HepG2 (cell line): ENCODE measurements around the gene MTUS2. TPM values are rescaled to one million over a fixed set of nuclear protein-coding genes. Genes with fewer than 3 reads are reported as not detected.

Experiments
- ARNTL ChIP-seq: sonication (generic); formaldehyde crosslinking; IDR thresholded peaks from 2 replicates; pipeline ENCODE4 v1.4.0; 2020; ENCODE audit warnings: mild to moderate bottlenecking, missing genetic modification reagents
- CEBPB ChIP-seq: IDR thresholded peaks from 2 replicates; pipeline ENCODE4 v1.6.1; 2011; ENCODE audit warnings: low read depth, low read length, improper control_type of control experiment, borderline replicate concordance
- ELF3 ChIP-seq: IDR thresholded peaks from 2 replicates; pipeline ENCODE4 v1.6.1; 2016; ENCODE audit warnings: missing genetic modification reagents, missing compliant biosample characterization
- ETV6 ChIP-seq: sonication (generic); formaldehyde crosslinking; conservative IDR thresholded peaks from 2 replicates; pipeline ENCODE4 v1.4.0; 2020; ENCODE audit warnings: missing genetic modification reagents
- FOXA3 ChIP-seq: IDR thresholded peaks from 2 replicates; pipeline ENCODE4 v1.6.1; 2016; ENCODE audit warnings: missing genetic modification reagents, missing compliant biosample characterization
- FOXM1 ChIP-seq: sonication (generic); formaldehyde crosslinking; IDR thresholded peaks from 2 replicates; pipeline ENCODE4 v1.5.0; 2020; ENCODE audit warnings: missing genetic modification reagents
- FOXP1 ChIP-seq, 2 experiments: fragments of 450-650 bp in 1 of 2; IDR thresholded peaks; 2 replicates each; pipeline ENCODE4 v1.6.1; 2017 to 2018; ENCODE audit warnings: antibody characterized with exemption in 1 of 2
- GABPA ChIP-seq, 2 experiments: IDR thresholded peaks; 2 replicates each; pipeline ENCODE4 v1.6.1; 2011 to 2016; ENCODE audit warnings: low read depth in 2 of 2, low read length in 1 of 2, missing biosample characterization in 1 of 2, missing genetic modification characterization in 1 of 2
- GABPB1 ChIP-seq: IDR thresholded peaks from 2 replicates; pipeline ENCODE4 v1.6.1; 2016; ENCODE audit warnings: mild to moderate bottlenecking, missing genetic modification reagents, moderate library complexity, missing compliant biosample characterization
- MAFG ChIP-seq: sonication (generic); formaldehyde crosslinking; IDR thresholded peaks from 2 replicates; pipeline ENCODE4 v1.5.1; 2020; ENCODE audit warnings: mild to moderate bottlenecking, missing genetic modification reagents
- MAFK ChIP-seq, 2 experiments: IDR thresholded peaks in 1 of 2; conservative IDR thresholded peaks in 1 of 2; 2 replicates each; pipeline ENCODE4 v1.6.1; 2011; ENCODE audit warnings: improper control_type of control experiment in 2 of 2, low read length in 2 of 2
- MEIS1 ChIP-seq: sonication (generic); formaldehyde crosslinking; IDR thresholded peaks from 2 replicates; pipeline ENCODE4 v1.9.0; 2021; ENCODE audit warnings: mild to moderate bottlenecking, missing genetic modification reagents, moderate library complexity, borderline replicate concordance
- NAIF1 ChIP-seq: sonication (generic); formaldehyde crosslinking; IDR thresholded peaks from 2 replicates; pipeline ENCODE4 v1.5.0; 2020; ENCODE audit warnings: mild to moderate bottlenecking, missing genetic modification reagents, borderline replicate concordance
- RAD21 ChIP-seq: fragments of 450-650 bp; formaldehyde crosslinking; IDR thresholded peaks from 2 replicates; pipeline ENCODE4 v1.5.0; 2020; ENCODE audit warnings: mild to moderate bottlenecking
- TCF7L2 ChIP-seq: IDR thresholded peaks from 2 replicates; pipeline ENCODE4 v1.6.1; 2011; ENCODE audit warnings: mild to moderate bottlenecking, low read depth, low read length, moderate library complexity
- THAP11 ChIP-seq: IDR thresholded peaks from 2 replicates; pipeline ENCODE4 v1.6.1; 2016; ENCODE audit warnings: missing biosample characterization, missing genetic modification reagents
- XRCC5 ChIP-seq: fragments of 200-400 bp; formaldehyde crosslinking; optimal IDR thresholded peaks from 2 replicates; pipeline ENCODE3; 2017; ENCODE audit warnings: mild to moderate bottlenecking, low read length
- ZNF510 ChIP-seq: sonication (generic); formaldehyde crosslinking; IDR thresholded peaks from 2 replicates; pipeline ENCODE4 v1.4.0; 2020; ENCODE audit warnings: low read depth, mild to moderate bottlenecking, missing genetic modification reagents
- polyA plus RNA-seq, 8 experiments: library from polyadenylated mRNA; depleted of rRNA in 3 of 8; stranded (reverse) in 7 of 8; unstranded in 1 of 8; fragments of >200 nt; fragmentation: Illumina TruSeq in 4 of 8; extraction: Trizol in 4 of 8; gene quantifications; 2 replicates each; pipeline versions ENCODE4 v1.2.1 to v1.2.3, GENCODE V29; 2011 to 2016; ENCODE audit warnings: low read depth in 4 of 8, missing spikeins in 1 of 8, mixed read lengths in 1 of 8; ENCODE audit not compliant: insufficient read depth in 1 of 8
- total RNA-seq, 5 experiments: library from RNA; depleted of rRNA; stranded (reverse); fragments of >200 nt; fragmentation: Illumina TruSeq; extraction: Trizol; gene quantifications; 2 replicates each; pipeline ENCODE4 v1.2.3, GENCODE V29; 2016; ENCODE audit warnings: low read depth in 1 of 5
- TF ChIP-seq, protein P1 (sequence below), 2 experiments: sonication (generic) in 1 of 2; formaldehyde crosslinking in 1 of 2; IDR thresholded peaks; 2 replicates each; pipeline versions ENCODE4 v1.4.0 to v1.6.1; 2018 to 2020; ENCODE audit warnings: missing genetic modification reagents in 2 of 2, borderline replicate concordance in 1 of 2, low read depth in 1 of 2, mild to moderate bottlenecking in 1 of 2, missing biosample characterization in 1 of 2
- TF ChIP-seq, protein P2 (sequence below): IDR thresholded peaks from 2 replicates; pipeline ENCODE4 v1.6.1; 2016; ENCODE audit warnings: low read depth, control low read depth
- TF ChIP-seq, protein P3 (sequence below): sonication (generic); formaldehyde crosslinking; IDR thresholded peaks from 2 replicates; pipeline ENCODE4 v1.4.0; 2020; ENCODE audit warnings: missing genetic modification reagents, borderline replicate concordance

Gene MTUS2
- total and polyA plus RNA-seq, 2 of the 13 experiments (the other 11 are each of a cell fraction or from before 2014, with no cell fraction given): not detected

DNA sequence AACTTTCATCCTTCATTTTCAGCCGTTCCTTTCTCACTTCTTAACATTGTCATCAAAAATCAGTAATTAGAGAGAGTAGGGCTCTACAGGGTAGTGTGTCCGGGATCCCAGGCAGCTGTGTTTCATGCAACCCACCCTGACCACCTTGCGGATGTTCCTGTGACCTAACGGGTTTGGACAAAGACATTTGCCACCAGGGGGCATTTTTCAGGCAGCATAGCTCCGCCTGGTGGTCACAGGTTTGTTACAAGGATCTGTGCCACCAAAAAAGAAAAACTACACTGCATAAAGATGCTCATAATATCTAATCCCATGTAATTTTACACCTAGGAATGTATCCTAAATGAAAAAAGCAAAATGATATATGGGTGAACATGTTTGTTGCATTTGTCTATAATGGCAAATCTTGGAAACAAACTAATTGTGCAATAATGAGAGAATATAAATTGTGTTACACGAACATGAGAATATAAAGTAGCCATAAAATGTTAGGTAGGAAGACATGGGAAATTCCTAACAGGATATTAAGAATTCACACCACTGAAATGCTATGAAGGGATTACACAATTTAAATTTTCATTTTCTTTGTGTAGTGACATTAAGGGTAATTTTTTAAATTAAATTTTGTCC is 652.3 kb downstream of the MTUS2 start (continued):
- TF ChIP-seq, protein P1, sequence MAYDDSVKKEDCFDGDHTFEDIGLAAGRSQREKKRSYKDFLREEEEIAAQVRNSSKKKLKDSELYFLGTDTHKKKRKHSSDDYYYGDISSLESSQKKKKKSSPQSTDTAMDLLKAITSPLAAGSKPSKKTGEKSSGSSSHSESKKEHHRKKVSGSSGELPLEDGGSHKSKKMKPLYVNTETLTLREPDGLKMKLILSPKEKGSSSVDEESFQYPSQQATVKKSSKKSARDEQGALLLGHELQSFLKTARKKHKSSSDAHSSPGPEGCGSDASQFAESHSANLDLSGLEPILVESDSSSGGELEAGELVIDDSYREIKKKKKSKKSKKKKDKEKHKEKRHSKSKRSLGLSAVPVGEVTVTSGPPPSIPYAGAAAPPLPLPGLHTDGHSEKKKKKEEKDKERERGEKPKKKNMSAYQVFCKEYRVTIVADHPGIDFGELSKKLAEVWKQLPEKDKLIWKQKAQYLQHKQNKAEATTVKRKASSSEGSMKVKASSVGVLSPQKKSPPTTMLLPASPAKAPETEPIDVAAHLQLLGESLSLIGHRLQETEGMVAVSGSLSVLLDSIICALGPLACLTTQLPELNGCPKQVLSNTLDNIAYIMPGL (CRISPR knock-in tag; IDR thresholded peaks at IDR 0.05; ENCODE audit: borderline replicate concordance in 1 of 2, low read depth in 1 of 2): peak; percentile 24 to 43; a peak in 1 of 4 replicates
- TF ChIP-seq ELF3 (CRISPR knock-in tag) (no peak), GABPB1 (no peak), FOXA3 (CRISPR knock-in tag) (no peak), MAFG (CRISPR knock-in tag) (no peak), RAD21 (CRISPR knock-in tag) (peak; percentile 67), CEBPB (peak; percentile 36; the same call in 1 of the 2 replicates), TCF7L2 (no peak), ETV6 (no peak), GABPA (IDR thresholded peaks at IDR 0.05; ENCODE audit: low read depth, low read length) (no peak), GABPA (CRISPR knock-in tag; IDR thresholded peaks at IDR 0.05; ENCODE audit: low read depth) (no peak), FOXM1 (no peak), FOXP1 (IDR thresholded peaks at IDR 0.05) (no peak), FOXP1 (CRISPR knock-in tag; IDR thresholded peaks at IDR 0.05) (no peak), ARNTL (CRISPR knock-in tag) (no peak), MAFK (conservative IDR thresholded peaks at IDR 0.05 in 1 of 2, IDR thresholded peaks at IDR 0.05 in 1 of 2; ENCODE audit: low read length in 2 of 2) (no peak), THAP11 (0 out of 2 replicates have a peak, but pooled peaks have one; percentile 20), XRCC5 (peak; percentile 79), MEIS1 (CRISPR knock-in tag) (no peak), ZNF510 (CRISPR knock-in tag) (no peak), NAIF1 (CRISPR knock-in tag) (no peak)
- TF ChIP-seq, protein P2, sequence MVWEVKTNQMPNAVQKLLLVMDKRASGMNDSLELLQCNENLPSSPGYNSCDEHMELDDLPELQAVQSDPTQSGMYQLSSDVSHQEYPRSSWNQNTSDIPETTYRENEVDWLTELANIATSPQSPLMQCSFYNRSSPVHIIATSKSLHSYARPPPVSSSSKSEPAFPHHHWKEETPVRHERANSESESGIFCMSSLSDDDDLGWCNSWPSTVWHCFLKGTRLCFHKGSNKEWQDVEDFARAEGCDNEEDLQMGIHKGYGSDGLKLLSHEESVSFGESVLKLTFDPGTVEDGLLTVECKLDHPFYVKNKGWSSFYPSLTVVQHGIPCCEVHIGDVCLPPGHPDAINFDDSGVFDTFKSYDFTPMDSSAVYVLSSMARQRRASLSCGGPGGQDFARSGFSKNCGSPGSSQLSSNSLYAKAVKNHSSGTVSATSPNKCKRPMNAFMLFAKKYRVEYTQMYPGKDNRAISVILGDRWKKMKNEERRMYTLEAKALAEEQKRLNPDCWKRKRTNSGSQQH (CRISPR knock-in tag): no peak
- TF ChIP-seq, protein P3, sequence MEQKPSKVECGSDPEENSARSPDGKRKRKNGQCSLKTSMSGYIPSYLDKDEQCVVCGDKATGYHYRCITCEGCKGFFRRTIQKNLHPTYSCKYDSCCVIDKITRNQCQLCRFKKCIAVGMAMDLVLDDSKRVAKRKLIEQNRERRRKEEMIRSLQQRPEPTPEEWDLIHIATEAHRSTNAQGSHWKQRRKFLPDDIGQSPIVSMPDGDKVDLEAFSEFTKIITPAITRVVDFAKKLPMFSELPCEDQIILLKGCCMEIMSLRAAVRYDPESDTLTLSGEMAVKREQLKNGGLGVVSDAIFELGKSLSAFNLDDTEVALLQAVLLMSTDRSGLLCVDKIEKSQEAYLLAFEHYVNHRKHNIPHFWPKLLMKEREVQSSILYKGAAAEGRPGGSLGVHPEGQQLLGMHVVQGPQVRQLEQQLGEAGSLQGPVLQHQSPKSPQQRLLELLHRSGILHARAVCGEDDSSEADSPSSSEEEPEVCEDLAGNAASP (CRISPR knock-in tag): 0 out of 2 replicates have a peak, but pooled peaks have one; percentile 23
